ENCODE results near the gene OSBPL2.

OSBPL2 gene

DNA sequence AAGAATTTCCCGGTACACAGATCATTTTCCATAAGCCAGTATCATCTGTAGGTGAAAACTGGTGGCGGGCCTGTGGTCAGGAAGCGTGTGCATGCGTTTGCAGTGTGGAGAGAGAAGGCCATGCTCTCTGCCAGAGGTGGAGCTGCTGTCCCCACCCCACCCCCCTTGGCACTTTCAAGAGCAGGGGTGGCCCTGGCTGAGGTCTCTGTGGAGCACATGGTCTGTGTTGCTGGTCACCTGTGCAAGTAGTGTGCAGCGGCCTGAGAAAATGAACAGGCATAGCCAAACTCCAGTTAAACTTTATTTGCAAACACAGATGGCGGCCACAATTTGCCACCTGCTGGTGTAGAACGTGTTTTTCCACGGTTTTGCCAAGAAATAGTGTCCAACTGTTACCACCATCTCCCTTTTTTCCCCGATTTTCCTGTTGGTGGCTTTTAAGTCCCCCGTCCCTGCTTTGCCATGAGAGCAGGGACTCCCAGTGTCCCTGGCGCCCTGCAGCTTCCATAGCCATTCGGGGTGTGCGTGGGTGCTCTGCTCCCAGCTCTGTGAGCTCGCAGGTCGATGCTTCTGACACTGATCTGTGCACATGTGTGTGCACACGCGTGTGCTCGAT lies 66.9 kb downstream of the OSBPL2 start:
- Mint-ChIP-seq H3K4me3 (peak overlapping the region; percentile 71), H3K36me3 (ENCODE audit: low read depth) (peaks cover 20% of the 10 kb centered on the region), H3K9me3 (no peaks in the 10 kb centered on the region), H3K4me1 (ENCODE audit: low read depth) (peaks cover 18% of the 10 kb centered on the region), H3K27me3 (ENCODE audit: low read depth) (no peaks in the 10 kb centered on the region), H3K27ac (no peak overlapping the region)

GRCh38 chr20:62305765-62306413 lies 67.6 kb downstream of the OSBPL2 start:
- H3K9me3 Mint-ChIP-seq, result no peaks in the 10 kb centered on the region
- H3K27me3 Mint-ChIP-seq (ENCODE audit: low read depth), result no peaks in the 10 kb centered on the region
- H3K36me3 Mint-ChIP-seq (ENCODE audit: low read depth), result peaks cover 20% of the 10 kb centered on the region
- peaks cover 18% of the 10 kb centered on the region for H3K4me1 Mint-ChIP-seq (ENCODE audit: low read depth)
- peak overlapping the region; percentile 71 for H3K4me3 Mint-ChIP-seq
- no peak overlapping the region for H3K27ac Mint-ChIP-seq

DNA sequence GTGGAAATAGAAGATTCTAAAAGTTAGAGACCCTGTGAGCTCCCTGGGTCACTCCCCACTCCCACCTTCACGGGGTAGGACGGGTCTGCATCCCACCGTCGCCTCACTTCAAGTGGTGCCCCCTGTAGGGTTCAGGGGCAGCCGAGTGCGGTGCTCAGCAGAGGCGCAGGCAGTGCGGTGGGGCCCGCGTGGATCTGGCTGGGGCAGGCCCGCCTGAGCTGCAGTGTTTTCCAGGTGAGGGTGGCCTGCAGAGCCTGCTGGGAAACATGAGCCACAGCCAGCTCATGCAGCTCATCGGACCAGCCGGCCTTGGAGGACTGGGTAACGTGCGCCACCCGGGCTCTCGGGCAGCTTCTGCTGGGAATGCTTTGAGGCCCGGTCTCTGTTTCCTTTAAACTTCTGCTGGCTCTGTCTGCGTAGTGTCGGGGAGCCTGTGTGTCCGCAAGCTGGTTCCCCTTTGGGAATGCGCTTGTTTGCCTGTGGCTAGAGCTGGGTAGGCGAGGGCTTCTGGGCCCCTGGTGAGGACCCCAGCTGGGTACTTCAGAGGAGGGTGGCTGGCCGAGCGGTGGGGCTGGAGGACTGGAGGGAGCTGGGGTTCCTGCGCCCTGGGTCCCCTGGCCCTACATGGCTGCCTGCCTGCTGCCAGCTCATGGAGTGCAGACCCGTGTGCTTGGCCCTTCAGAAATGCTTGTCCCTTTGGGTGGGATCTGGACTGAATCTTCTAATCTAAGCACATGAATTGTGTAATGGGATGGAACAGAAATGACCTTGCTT lies 68.3 kb downstream of the OSBPL2 start:
- no peaks in the 10 kb centered on the region for H3K9me3 Mint-ChIP-seq
- peaks cover 15% of the 10 kb centered on the region for H3K4me1 Mint-ChIP-seq (ENCODE audit: low read depth)
- peaks cover 20% of the 10 kb centered on the region for H3K36me3 Mint-ChIP-seq (ENCODE audit: low read depth)
- no peak overlapping the region for H3K4me3 Mint-ChIP-seq
- H3K27me3 Mint-ChIP-seq (ENCODE audit: low read depth), result no peaks in the 10 kb centered on the region
- no peak overlapping the region for H3K27ac Mint-ChIP-seq

DNA sequence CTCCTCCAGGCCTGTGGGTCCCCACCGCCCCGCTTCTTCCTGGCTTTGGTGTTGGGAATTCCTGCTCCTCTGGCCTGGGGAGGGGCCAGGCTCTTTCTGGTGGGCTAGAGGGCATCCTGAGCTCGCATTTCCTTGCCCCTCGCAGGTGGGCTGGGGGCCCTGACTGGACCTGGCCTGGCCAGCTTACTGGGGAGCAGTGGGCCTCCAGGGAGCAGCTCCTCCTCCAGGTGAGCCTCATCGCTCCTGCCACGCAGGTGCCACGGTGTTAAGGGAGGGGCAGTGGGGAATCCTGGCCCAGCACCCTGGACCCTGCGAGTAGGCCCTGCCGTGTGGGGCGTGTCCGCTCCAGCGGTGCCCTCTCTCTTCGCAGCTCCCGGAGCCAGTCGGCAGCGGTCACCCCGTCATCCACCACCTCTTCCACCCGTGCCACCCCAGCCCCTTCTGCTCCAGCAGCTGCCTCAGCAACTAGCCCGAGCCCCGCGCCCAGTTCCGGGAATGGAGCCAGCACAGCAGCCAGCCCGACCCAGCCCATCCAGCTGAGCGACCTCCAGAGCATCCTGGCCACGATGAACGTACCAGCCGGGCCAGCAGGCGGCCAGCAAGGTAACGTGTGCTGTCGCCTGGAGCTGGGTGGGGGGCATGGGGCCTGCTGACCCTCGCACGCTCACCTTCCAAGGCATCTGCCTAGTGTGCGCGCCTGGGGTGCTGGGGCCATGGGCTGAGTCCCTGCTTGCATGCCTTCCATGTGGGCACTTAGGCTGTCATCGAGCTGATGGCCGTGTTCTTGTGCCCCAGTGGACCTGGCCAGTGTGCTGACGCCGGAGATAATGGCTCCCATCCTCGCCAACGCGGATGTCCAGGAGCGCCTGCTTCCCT lies 69.1 kb downstream of the OSBPL2 start:
- no peaks in the 10 kb centered on the region for H3K9me3 Mint-ChIP-seq
- H3K4me1 Mint-ChIP-seq (ENCODE audit: low read depth), result peaks cover 12% of the 10 kb centered on the region
- H3K27ac Mint-ChIP-seq, result no peak overlapping the region
- H3K27me3 Mint-ChIP-seq (ENCODE audit: low read depth), result no peaks in the 10 kb centered on the region
- no peak overlapping the region for H3K4me3 Mint-ChIP-seq
- peaks cover 20% of the 10 kb centered on the region for H3K36me3 Mint-ChIP-seq (ENCODE audit: low read depth)

GRCh38 chr20:62308102-62308822 lies 69.9 kb downstream of the OSBPL2 start:
- H3K9me3 Mint-ChIP-seq, result no peaks in the 10 kb centered on the region
- peaks cover 20% of the 10 kb centered on the region for H3K36me3 Mint-ChIP-seq (ENCODE audit: low read depth)
- peaks cover 12% of the 10 kb centered on the region for H3K4me1 Mint-ChIP-seq (ENCODE audit: low read depth)
- H3K27ac Mint-ChIP-seq, result no peak overlapping the region
- no peak overlapping the region for H3K4me3 Mint-ChIP-seq
- H3K27me3 Mint-ChIP-seq (ENCODE audit: low read depth), result no peaks in the 10 kb centered on the region

DNA sequence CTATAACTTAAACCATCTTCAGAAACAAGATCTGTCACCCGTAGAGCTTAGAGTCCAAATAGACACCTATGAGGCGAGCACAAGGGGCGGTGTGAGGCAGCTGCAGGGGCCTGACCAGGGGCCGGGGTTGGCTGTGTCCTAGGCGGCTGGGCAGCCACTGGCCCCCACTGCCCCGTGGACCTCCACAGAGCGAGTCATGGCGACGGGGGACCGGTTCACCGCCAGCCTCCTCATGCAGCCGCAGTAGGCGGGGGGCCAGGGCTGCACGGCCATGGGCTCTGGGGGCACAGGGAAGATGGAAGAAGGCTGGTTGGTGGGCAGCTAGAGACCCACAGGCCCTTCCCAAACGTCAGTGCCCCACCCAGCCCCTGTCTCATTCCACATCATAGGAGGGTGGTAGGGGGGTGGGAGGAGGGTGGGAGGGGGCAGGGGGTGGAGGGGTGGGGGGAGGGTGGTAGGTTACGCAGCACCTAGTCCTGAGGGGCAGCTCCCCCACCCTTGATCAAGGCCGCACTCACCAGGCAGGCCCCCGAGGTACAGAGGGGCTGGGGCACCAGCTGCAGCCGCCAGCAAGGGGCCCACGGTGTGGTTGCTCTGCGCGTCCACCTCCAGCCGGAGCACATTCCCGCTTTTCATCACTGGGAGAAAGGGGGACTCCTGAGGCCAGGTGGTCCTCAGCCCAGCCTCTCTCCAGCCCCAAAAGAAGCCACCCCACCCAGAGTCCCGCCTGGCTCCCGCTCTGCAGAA lies 71.0 kb downstream of the OSBPL2 start:
- no peak overlapping the region for H3K4me3 Mint-ChIP-seq
- H3K36me3 Mint-ChIP-seq (ENCODE audit: low read depth), result peaks cover 13% of the 10 kb centered on the region
- no peaks in the 10 kb centered on the region for H3K9me3 Mint-ChIP-seq
- peaks cover 7% of the 10 kb centered on the region for H3K4me1 Mint-ChIP-seq (ENCODE audit: low read depth)
- no peak overlapping the region for H3K27ac Mint-ChIP-seq
- no peaks in the 10 kb centered on the region for H3K27me3 Mint-ChIP-seq (ENCODE audit: low read depth)

- no peak overlapping the region for H3K27ac Mint-ChIP-seq
- peaks cover 3% of the 10 kb centered on the region for H3K4me1 Mint-ChIP-seq (ENCODE audit: low read depth)
- peaks cover 12% of the 10 kb centered on the region for H3K36me3 Mint-ChIP-seq (ENCODE audit: low read depth)
- H3K4me3 Mint-ChIP-seq, result no peak overlapping the region
- H3K9me3 Mint-ChIP-seq, result no peaks in the 10 kb centered on the region
- no peaks in the 10 kb centered on the region for H3K27me3 Mint-ChIP-seq (ENCODE audit: low read depth)
These were observed 71.8 kb downstream of the OSBPL2 start for GRCh38 chr20:62309947-62310756.

GRCh38 chr20:62310757-62311121 lies 72.4 kb downstream of the OSBPL2 start:
- Mint-ChIP-seq H3K27ac (no peak overlapping the region), H3K9me3 (no peaks in the 10 kb centered on the region), H3K4me3 (no peak overlapping the region), H3K4me1 (ENCODE audit: low read depth) (no peaks in the 10 kb centered on the region), H3K27me3 (ENCODE audit: low read depth) (no peaks in the 10 kb centered on the region), H3K36me3 (ENCODE audit: low read depth) (peaks cover 9% of the 10 kb centered on the region)

DNA sequence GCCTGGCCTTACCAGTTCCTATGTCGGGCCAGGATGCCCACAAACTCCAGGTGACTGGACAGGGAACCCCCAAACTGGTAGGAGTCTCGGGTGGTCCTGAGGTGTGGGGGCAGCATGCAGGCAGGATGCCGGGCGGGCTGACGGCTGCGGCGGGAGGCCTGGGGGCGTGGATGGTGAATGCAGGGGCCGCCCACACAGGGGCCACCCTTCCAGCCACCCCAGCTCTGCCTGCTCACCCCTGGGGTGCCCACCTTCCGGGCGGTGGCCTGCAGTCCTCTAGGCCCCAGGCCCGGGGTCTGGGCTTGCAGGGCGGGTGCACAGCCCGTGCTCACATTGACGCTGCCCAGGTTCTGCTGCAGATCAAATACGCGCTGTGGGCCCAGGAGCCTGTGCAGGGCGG lies 72.8 kb downstream of the OSBPL2 start:
- Mint-ChIP-seq H3K27ac (no peak overlapping the region), H3K4me3 (no peak overlapping the region), H3K36me3 (ENCODE audit: low read depth) (peaks cover 6% of the 10 kb centered on the region), H3K4me1 (ENCODE audit: low read depth) (no peaks in the 10 kb centered on the region), H3K9me3 (no peaks in the 10 kb centered on the region), H3K27me3 (ENCODE audit: low read depth) (no peaks in the 10 kb centered on the region)

GRCh38 chr20:62311832-62312661 lies 73.7 kb downstream of the OSBPL2 start:
- Mint-ChIP-seq H3K36me3 (ENCODE audit: low read depth) (peaks cover 6% of the 10 kb centered on the region), H3K4me3 (no peak overlapping the region), H3K4me1 (ENCODE audit: low read depth) (no peaks in the 10 kb centered on the region), H3K9me3 (no peaks in the 10 kb centered on the region), H3K27me3 (ENCODE audit: low read depth) (no peaks in the 10 kb centered on the region), H3K27ac (no peak overlapping the region)

DNA sequence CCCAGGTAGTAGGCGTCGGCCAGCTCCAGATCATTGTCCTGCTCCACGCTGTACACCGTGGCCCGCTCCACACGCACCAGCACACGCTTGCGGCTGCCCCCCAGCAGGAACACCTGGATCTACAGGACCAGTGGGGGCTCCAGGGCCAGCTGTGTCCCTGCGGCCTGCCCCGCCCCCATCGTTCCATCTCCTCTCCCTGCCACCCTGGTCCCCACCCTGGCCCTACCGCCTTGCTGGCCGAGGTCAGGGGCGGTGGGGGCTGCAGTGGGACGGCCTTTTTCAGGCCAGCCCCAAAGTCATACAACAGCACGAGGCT lies 74.3 kb downstream of the OSBPL2 start:
- Mint-ChIP-seq H3K9me3 (no peaks in the 10 kb centered on the region), H3K4me1 (ENCODE audit: low read depth) (no peaks in the 10 kb centered on the region), H3K27ac (no peak overlapping the region), H3K36me3 (ENCODE audit: low read depth) (peaks cover 6% of the 10 kb centered on the region), H3K4me3 (no peak overlapping the region), H3K27me3 (ENCODE audit: low read depth) (no peaks in the 10 kb centered on the region)

DNA sequence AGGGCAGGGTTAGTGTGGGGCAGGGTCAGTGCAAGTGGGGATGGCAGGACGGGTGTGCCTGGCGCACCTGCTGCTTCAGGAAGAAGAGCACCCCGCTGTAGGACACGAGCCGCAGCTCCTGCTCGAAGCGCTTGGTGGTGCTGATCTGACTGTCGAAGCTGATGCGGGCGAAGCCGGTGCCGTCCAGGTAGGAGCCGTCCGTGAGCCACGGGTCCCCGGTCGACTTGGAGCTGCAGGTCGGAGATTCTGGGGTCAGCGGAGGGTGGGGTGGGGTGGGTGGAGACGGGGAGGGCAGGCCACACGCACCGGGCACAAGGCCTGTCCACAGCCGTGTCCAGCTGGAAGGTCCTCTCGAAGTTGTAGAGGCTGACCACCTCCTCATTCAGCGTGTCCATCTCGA lies 74.7 kb downstream of the OSBPL2 start:
- H3K4me1 Mint-ChIP-seq (ENCODE audit: low read depth), result no peaks in the 10 kb centered on the region
- H3K27ac Mint-ChIP-seq, result no peak overlapping the region
- no peak overlapping the region for H3K4me3 Mint-ChIP-seq
- no peaks in the 10 kb centered on the region for H3K27me3 Mint-ChIP-seq (ENCODE audit: low read depth)
- no peaks in the 10 kb centered on the region for H3K9me3 Mint-ChIP-seq
- H3K36me3 Mint-ChIP-seq (ENCODE audit: low read depth), result peaks cover 6% of the 10 kb centered on the region
